HG03342 (cell line): Measurements from ENCODE around the gene CYS1.
"Not testable (repeated sequence)": the region's sequence is repeated elsewhere in the genome, so short reads cannot be mapped to it uniquely, and the experiment has no call there.

Experiments used
- ATAC-seq: cut with Tn5 transposase; IDR thresholded peaks from one replicate; pipeline ENCODE4 v1.9.1; 2021; ENCODE audit warnings: mild to moderate bottlenecking, moderate library complexity; ENCODE audit not compliant: unreplicated experiment

The CYS1 gene

DNA sequence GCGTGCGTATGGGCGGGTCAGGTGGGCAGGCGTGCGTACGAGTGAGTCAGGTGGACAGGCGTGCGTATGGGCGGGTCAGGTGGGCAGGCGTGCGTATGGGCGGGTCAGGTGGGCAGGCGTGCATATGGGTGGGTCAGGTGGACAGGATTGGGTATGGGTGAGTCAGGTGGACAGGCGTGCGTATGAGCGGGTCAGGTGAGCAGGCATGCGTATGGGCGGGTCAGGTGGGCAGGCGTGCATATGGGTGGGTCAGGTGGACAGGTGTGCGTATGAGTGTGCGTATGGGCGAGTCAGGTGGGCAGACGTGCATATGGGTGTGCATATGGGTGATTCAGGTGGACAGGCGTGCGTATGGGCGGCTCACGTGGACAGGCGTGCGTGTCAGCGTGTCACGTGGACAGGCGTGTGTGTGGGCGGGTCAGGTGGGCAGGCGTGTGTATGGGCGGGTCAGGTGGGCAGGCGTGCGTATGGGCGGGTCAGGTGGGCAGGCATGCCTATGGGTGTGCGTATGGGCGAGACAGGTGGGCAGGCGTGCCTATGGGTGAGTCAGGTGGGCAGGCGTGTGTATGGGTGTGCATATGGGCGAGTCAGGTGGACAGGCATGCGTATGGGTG lies 64.7 kb downstream of the CYS1 start:
- ATAC-seq: not testable (repeated sequence)

- ATAC-seq: no peak
These were observed 65.6 kb downstream of the CYS1 start for GRCh38 chr2:10014418-10015190.

GRCh38 chr2:10013651-10014417 lies 66.4 kb downstream of the CYS1 start:
- not testable (repeated sequence) for ATAC-seq

GRCh38 chr2:10012963-10013461 lies 67.2 kb downstream of the CYS1 start:
- ATAC-seq: no peak

- not testable (repeated sequence) for ATAC-seq
These were observed 67.7 kb downstream of the CYS1 start for GRCh38 chr2:10012366-10012962.

- not testable (repeated sequence) for ATAC-seq
These were observed 68.4 kb downstream of the CYS1 start for GRCh38 chr2:10011606-10012325.

- ATAC-seq: not testable (repeated sequence)
These were observed 69.2 kb downstream of the CYS1 start for GRCh38 chr2:10010861-10011605.

GRCh38 chr2:10009811-10010781 lies 70.1 kb downstream of the CYS1 start:
- no peak for ATAC-seq

- no peak for ATAC-seq
These were observed 70.9 kb downstream of the CYS1 start for GRCh38 chr2:10009271-10009810.

DNA sequence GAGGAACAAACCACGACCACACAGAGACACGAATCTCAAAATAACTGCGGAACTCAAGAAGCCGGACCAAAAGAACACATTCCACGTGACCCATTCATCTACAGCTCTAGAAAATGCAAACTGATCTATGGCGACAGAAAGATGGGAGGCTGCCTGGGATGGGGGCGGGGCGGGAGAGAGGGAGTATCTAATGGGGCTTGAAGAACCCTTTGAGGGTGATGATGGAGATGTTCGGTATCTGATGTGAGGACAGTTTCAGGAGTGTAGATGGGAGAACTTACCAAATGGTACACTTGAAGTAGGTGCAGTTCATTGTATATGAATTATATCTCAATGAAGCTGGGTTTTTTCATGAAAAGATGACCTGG lies 71.4 kb downstream of the CYS1 start:
- no peak for ATAC-seq

DNA sequence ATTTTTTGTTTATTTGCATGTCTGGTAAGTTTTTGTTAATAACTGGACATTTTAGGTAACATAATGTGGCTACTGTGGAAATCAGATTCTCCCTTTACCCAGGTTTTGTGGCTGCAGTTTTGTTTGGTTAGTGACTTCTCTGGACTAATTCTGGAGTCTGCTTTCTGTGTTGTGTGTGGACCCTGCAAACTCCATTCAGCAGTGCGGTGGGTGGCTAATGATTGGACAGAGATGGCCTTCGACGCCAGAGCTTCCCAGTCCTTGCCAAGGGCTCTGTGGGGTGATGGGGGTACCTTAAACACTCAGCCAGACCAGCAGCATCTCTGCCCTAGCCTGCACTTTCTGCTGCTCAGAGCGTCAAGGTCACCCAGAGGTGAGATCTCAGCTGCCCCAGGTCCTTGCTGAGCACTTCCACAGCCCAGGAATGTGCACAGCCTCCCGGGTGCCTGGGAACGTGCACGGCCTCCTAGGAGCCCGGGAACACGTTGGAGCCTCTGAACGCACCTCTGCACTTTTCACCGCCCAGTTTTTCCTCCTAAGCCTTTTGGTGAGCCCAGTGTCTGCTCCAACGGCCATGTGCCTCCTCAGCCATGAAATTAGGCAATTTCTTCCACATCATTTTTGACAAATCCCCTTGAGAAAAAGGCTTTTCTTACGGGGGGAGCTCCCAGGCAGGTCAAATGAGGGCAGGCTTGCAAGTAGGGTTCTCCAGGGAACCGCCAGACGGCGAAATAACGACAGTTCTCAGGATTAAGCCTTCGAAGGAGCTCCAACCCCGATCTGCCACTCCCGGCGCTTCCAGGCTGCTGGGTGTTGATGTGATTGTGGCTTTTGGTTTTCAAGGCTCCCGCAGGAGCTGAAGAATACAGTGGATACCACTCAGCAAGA lies 72.0 kb downstream of the CYS1 start:
- ATAC-seq: no peak

- no peak for ATAC-seq
These were observed 72.8 kb downstream of the CYS1 start for GRCh38 chr2:10007435-10007834.
